ENCODE data around the gene PPP6R2.

Gene PPP6R2

DNA sequence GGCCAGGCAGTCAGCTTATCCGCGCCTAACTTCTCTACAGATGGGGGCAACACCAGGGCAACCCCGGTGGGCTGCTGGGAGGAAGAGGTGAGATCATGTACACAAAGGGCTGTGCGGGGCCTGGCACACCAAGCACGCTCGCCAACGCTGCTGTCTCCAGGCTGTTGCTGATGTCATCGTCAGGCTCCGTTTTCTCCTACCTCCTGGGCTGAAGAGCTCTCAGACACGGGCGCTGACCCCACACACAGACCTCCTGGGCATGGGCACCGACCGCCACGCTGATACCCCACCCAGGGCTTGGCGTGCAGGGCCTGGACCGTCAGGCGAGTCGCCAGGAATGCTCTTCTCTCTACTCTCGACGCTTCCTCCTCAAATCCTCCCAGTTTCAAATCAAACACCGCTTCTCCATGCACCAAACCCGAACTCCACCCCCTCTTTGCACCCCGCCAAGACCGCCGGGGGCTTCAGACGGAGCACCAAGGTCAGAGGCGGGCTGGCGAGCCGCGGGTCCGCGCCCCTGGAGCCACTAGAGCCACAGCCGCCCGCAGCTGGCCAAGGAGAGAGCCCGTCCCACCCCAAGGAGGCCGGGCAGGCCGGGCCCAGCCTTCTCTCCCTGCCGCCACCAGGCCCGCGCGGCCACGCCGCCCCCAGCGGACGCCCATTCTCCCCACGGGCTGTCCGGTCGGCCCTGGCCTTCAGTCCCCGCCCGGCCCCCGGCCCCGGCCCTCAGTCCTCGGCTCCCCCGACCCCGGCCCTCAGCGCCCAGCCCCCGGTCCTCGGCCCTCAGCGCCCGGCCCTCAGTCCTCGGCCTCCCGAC, 130.9 kb downstream of the PPP6R2 start:
- no peak for DNase-seq (ENCODE audit: extremely low read depth, low read depth)

DNA sequence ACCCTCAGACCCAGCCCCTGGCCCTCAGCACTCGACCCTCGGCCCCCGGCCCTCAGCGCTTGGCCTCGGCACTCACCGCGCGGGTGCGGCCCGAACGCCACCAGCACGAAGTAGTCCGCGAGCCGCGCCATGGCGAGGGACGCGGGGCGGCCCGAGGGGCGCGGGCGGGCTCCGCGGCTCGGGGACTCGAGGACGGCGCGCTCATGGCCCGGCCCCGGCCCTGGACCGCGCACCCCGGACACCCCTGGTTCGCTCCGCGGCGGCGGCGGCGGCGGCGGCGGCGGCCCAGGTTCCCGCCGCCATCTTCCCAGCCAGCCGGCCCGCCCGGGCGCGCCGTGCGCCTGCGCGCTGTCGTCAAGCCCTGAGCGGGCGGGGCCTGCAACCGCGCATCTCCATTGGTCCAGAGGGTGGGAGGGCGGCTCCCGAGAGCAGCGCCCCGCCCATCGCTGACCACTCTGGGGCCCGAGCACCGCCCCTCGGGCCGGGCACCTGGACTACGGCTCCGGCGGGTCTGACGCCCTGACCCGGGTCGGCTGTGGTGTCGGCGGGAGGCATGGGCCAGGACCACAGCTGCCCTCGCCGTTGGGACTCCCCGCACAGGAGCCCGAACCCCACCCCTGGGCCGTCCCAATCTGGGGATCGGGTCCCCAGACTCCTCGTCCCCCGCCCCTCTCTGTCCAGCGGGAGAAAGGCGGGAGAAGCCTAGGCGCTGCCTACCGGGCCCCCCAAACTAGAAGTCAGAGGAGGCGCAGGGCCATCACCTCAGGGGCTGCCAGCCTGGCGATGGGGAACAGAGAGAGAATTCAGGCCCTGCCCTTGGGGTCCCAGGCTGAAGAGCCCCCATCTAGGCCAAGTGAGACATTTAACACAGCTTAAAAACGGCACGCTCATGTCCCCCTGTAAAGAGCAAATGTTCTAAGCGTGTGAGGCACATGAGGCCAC, 131.9 kb downstream of the PPP6R2 start, which contains the start of gene SBF1:
Gene SBF1, minus strand, starts transcription at position 326 of the 942 bp plus-strand sequence. Its CDS starts 195 bp downstream, at position 131.
- peak; percentile 65 for DNase-seq (ENCODE audit: extremely low read depth, low read depth)
- TF ChIP-seq, protein P1, sequence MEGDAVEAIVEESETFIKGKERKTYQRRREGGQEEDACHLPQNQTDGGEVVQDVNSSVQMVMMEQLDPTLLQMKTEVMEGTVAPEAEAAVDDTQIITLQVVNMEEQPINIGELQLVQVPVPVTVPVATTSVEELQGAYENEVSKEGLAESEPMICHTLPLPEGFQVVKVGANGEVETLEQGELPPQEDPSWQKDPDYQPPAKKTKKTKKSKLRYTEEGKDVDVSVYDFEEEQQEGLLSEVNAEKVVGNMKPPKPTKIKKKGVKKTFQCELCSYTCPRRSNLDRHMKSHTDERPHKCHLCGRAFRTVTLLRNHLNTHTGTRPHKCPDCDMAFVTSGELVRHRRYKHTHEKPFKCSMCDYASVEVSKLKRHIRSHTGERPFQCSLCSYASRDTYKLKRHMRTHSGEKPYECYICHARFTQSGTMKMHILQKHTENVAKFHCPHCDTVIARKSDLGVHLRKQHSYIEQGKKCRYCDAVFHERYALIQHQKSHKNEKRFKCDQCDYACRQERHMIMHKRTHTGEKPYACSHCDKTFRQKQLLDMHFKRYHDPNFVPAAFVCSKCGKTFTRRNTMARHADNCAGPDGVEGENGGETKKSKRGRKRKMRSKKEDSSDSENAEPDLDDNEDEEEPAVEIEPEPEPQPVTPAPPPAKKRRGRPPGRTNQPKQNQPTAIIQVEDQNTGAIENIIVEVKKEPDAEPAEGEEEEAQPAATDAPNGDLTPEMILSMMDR (IDR thresholded peaks at IDR 0.05; ENCODE audit: low read depth, low read length): no peak

More for the DNA sequence above, 130.9 kb downstream of the PPP6R2 start:
- TF ChIP-seq, protein P1 (IDR thresholded peaks at IDR 0.05; ENCODE audit: low read depth, low read length): no peak

DNA sequence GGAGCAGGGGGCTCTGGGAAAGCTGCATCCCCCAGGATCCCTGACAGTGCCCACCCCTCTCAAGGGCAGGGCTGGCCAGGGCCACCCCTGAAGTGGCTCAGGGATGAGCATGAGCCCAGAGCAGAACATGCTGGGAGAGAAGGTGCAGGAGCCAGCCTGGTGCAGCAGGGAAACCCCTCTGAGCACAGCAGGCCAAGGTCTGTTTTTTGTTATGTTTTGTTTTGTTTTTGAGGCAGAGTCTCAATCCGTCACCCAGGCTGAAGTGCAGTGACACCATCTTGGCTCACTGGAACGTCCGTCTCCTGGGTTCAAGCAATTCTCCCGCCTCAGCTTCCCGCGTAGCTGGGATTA, 132.5 kb downstream of the PPP6R2 start:
- TF ChIP-seq, protein P1 (IDR thresholded peaks at IDR 0.05; ENCODE audit: low read depth, low read length): no peak
- DNase-seq (ENCODE audit: extremely low read depth, low read depth): no peak

DNA sequence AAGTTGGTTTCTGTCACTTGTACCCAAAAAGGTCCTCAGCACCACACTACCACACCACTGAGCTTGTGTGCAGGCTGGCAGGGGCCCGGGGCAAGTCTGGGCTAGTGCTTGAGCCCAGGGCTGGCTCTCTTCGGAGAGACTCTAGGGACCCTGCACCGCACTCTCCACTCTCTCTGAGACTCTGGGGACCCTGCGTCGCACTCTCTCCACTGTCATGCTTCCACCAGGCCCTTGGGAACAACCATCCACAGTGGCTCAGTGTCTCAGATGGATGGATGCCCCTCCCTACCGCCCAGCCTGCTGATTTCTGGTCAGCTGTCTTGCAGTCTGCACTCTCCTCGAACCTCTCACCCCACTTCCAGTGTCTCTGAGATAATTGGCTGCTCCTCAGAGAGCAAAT, 133.7 kb downstream of the PPP6R2 start:
- TF ChIP-seq, protein P1 (IDR thresholded peaks at IDR 0.05; ENCODE audit: low read depth, low read length): no peak
- DNase-seq (ENCODE audit: extremely low read depth, low read depth): no peak

DNA sequence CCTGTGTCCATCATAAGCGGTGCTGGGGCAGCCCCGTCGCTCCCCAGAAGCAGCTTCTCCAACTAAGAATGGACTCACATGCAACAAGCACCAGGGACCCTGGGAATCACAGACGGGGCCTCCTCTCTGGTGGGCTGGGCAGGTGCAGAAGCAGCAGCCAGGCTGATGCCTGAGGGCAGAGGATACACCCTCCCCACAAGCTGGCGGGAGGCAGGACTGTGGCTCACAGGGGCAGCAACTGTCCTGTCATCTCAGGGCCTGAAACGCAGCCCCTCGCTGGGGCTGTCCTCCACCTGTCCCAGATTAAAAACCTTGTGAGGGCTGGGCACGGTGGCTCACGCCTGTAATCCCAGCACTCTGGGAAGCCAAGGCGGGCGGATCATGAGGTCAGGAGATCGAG, 134.8 kb downstream of the PPP6R2 start:
- DNase-seq (ENCODE audit: extremely low read depth, low read depth): no peak
- TF ChIP-seq, protein P1 (IDR thresholded peaks at IDR 0.05; ENCODE audit: low read depth, low read length): no peak

DNA sequence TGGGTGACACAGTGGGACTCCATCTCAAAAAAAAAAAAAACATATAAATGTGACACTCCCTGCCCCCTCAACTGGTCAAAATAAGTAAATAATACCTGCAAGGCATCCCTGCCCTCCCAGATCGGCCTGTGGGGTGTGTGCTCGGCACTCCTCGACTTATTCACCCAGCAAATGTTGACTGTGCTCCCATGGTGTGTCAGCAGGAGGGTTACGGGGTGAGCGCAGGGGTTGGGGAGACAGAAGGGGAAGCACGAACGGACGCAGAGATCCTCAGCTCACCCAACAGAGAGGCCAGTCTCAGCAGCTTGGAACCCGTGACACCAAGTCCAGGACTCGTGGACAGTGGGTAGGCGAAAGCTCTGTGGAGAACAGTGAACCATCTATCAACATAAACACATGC, 136.6 kb downstream of the PPP6R2 start:
- TF ChIP-seq, protein P1 (IDR thresholded peaks at IDR 0.05; ENCODE audit: low read depth, low read length): no peak
- no peak for DNase-seq (ENCODE audit: extremely low read depth, low read depth)

DNA sequence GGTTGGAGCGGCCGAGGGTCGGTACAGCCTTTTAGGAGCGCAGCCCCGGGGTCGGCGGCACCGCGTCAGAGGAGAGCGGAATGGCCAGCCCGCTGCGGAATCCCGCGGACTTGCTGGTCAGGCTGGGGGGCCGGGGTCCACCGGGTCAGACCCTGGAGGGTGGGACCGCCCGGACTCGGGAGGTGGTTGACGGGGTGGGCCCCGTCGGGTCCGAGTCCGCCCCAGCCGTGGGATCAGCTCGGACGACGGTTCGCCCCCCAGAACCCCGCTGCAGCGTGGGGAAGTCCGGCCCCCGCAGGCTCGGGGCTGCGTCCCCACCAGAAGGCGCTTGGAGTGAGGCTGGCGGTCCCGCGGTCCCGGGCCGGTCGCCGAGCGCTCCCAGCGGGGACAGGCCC, 137.9 kb downstream of the PPP6R2 start:
- no peak for DNase-seq (ENCODE audit: extremely low read depth, low read depth)
- TF ChIP-seq, protein P1 (IDR thresholded peaks at IDR 0.05; ENCODE audit: low read depth, low read length): no peak

Measured in AG09319 (cell line).